ENCODE results near the gene CCDC157.

The CCDC157 gene

DNA sequence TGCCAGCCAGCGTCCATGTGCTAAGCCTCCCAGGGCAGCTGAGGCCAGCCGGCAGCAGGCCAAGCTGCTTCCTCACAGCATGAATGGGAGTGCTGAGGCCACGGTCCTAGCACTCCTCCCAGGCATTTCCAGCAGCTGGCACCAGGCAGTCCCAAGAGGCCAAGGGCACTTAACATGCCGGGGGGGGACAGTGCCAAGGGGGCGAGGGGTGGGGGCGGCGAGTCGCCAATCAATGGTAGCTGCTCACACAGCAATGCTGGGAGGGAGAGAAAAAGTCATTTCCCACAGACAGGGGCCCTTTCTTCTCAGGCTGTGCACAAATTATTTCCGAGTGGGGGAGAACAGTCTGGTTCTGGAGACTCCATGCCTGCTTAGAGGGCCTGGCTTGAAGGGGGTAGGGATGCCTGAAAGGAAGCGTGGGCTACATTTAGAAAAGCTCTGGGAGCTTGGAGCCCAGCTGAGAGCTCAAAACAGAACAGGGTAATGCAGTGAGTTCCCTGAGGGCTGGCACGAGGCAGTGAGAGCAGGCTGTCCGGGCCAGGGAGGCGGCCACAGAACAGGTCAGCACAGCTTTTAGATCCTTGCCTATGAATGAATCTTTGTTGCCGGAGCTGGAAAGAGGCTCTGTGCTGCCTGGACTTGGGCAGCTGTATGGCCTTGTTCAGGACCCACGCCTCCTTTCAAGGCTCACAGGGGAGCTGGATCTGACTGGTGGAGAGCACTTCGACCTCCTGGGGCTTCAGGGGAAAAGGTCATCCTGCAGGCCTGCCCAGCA lies 15.7 kb upstream of the CCDC157 start:
- TF ChIP-seq CTCF (IDR thresholded peaks at IDR 0.05; ENCODE audit: insufficient read depth, low read depth, low read length, missing control alignments), result no peak
- DNase-seq (ENCODE audit: low read depth), result no peak
- H3K4me3 ChIP-seq (ENCODE audit: low read length), result no peak overlapping the region

GRCh38 chr22:30344447-30345200 lies 12.2 kb upstream of the CCDC157 start:
- DNase-seq (ENCODE audit: low read depth), result no peak
- no peak for TF ChIP-seq CTCF (IDR thresholded peaks at IDR 0.05; ENCODE audit: insufficient read depth, low read depth, low read length, missing control alignments)
- no peak overlapping the region for H3K4me3 ChIP-seq (ENCODE audit: low read length)

GRCh38 chr22:30347255-30347892 lies 9.4 kb upstream of the CCDC157 start:
- no peak overlapping the region for H3K4me3 ChIP-seq (ENCODE audit: low read length)
- DNase-seq (ENCODE audit: low read depth), result peak; percentile 44
- TF ChIP-seq CTCF (IDR thresholded peaks at IDR 0.05; ENCODE audit: insufficient read depth, low read depth, low read length, missing control alignments), result no peak

DNA sequence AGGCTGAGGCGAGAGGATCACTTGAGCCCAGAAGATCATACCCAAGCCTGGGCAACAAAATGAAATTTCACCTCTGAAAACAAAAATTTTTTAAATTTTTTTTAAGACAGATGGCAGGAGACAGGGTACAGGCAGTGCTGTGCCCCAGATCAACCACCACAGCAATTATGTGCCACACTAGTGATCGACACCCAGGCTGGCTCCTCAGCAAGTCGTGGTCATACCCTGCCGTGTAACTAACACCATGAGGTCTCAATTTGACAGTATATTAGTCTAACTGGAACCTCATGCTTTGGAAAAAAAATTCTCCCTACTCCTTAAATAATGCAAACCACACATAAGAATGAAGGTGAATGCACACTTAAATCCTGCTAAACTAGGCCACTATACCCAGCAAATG lies 8.4 kb upstream of the CCDC157 start:
- DNase-seq (ENCODE audit: low read depth), result no peak
- no peak overlapping the region for H3K4me3 ChIP-seq (ENCODE audit: low read length)
- no peak for TF ChIP-seq CTCF (IDR thresholded peaks at IDR 0.05; ENCODE audit: insufficient read depth, low read depth, low read length, missing control alignments)

GRCh38 chr22:30348809-30349208 lies 8.0 kb upstream of the CCDC157 start:
- no peak overlapping the region for H3K4me3 ChIP-seq (ENCODE audit: low read length)
- no peak for DNase-seq (ENCODE audit: low read depth)
- TF ChIP-seq CTCF (IDR thresholded peaks at IDR 0.05; ENCODE audit: insufficient read depth, low read depth, low read length, missing control alignments), result no peak

- no peak for TF ChIP-seq CTCF (IDR thresholded peaks at IDR 0.05; ENCODE audit: insufficient read depth, low read depth, low read length, missing control alignments)
- no peak overlapping the region for H3K4me3 ChIP-seq (ENCODE audit: low read length)
- no peak for DNase-seq (ENCODE audit: low read depth)
Measured at GRCh38 chr22:30351226-30351625, 5.6 kb upstream of the CCDC157 start.
